Germinal center (tissue), 1 donor: ENCODE data around the gene SACM1L.

Experiments
- DNase-seq: peaks from one replicate; pipeline ENCODE4 v3.0.0; 2012; ENCODE audit warnings: mixed read lengths, low spot score

Gene SACM1L, protein sequence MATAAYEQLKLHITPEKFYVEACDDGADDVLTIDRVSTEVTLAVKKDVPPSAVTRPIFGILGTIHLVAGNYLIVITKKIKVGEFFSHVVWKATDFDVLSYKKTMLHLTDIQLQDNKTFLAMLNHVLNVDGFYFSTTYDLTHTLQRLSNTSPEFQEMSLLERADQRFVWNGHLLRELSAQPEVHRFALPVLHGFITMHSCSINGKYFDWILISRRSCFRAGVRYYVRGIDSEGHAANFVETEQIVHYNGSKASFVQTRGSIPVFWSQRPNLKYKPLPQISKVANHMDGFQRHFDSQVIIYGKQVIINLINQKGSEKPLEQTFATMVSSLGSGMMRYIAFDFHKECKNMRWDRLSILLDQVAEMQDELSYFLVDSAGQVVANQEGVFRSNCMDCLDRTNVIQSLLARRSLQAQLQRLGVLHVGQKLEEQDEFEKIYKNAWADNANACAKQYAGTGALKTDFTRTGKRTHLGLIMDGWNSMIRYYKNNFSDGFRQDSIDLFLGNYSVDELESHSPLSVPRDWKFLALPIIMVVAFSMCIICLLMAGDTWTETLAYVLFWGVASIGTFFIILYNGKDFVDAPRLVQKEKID

DNA sequence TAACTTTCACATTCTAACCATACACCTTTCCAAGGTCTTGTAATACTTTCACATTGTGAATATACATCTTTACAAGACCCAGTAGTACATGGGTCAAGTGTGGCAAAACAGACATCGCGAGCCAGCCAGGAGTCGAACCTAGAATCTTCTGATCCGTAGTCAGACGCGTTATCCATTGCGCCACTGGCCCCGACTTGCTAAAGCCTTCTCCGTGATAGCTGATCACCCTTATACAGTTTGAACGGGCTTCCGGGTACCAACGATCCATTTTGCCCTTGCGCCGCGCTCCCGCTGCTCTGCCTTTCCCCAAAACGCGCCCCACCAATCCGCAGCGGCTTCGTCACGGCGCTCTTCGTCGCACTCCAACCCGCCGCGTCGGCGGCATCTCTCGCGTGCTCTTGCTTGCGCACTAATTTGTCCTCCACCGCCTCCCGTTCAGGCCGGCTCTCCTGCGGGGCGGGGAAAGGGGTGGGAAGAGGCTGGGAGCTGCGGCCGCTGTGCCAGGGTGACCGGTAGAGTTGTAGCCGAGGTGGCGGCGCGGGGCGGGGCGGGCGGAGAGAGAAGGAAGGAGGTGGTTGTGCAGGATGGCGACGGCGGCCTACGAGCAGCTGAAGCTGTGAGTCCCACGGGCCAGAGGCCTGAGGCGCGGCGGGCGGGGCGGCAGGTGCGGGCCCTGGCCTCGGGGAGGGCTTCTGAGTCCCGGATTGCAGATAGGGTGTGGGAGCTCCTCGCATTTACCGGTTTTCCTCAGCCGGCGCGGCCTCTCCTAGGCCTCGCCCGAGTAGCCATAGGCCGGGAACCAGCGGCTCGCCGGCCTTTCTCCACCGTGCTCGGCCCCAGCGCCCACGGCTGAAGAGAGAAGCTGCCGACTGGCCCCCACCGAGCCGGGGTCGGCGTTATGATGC lies at the start of gene SACM1L:
TSS of gene SACM1L (plus strand) at position 515 of the 905 bp plus-strand sequence. CDS start at position 585, 70 bp downstream.
- DNase-seq = peak; percentile 89

DNA sequence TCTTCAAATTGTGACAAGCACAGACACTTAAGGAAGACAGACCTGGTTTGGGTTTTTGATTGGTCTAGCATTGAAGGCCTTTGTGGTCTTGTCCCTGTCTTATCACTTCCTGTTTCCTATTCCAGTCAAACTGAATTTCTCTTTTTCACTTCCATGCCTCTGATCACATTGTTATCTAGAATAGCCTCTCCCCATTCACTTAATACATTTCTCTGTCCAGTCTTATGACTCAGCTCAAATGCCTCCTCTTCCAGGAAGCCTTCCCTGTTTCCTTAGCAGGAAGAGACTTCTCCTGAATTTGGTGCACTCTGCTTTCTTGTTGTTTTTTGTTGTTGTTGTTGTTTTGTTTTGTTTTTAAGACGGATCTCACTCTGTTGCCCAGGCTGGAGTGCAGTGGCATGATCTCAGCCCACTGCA lies 49.1 kb upstream of the SACM1L start:
- DNase-seq = no peak

DNA sequence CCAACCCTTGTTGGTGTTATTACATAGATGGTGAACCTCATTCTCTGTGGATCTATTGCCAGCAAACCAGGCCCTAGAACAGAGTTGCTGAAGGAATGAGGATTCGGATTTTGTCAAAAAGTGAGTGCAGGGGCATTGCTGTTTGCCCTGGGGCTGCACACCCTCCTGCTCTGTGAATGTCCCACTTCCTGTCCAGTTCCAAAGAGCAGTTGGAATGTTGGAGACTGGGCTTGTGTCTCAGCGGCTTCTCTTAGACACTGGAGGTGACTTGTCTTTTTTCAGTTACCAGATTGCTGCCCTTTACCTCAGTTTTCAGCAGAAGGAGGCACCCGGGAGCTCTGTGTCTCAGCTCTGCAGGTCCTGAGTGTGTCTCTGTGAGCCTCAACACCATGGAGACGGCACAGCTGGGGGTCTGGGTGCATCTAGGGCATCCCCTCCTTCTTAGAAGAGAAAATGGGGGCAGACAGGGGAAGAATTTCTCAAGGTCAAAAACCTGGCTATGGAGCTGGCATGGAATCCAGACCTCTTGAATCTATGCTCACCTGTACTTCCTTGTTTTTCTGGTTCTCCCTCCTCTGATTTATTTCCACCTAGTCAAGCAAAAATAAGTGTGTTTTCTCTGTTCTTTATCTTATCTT lies 48.4 kb upstream of the SACM1L start:
- no peak for DNase-seq

DNA sequence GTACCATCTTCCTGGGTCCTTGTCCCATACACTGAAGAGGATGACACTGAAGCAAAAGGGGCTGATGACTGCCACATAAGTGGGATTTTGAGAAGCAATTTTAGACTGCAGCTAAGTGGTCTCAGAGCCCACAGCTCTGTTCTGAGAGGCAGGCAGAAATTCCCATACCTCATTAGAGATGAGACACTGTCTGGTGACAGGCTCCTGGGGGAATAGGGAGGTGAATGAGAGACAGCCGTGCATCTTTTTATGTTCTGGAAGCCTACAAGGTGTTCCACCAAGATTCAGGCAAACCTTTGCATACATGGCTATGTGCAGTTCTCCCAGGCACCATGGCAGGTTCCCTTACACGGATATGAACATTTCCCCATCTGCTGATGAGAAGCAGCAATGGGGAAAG lies 47.4 kb upstream of the SACM1L start:
- no peak for DNase-seq

DNA sequence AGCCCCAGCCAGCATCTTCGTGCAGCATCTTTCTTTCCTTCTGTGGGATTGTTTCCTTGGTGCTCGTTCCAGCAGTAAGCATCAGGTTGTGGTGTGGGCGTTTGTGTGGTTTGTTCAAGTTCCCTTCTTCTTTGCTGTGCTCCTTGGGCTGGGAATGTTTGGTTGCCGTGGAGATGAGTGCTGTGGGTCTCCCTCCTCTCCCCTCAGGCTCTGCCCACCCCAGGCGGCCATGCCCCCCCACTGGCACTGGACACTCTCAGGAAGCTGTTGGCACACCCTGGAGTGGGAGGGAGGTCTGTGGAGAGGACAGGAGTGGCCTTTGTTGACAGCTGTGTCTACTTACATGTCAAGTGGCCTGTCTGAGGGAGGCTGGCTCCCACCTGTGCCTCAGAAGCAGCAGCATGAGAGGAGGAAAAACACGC lies 46.5 kb upstream of the SACM1L start:
- no peak for DNase-seq

DNA sequence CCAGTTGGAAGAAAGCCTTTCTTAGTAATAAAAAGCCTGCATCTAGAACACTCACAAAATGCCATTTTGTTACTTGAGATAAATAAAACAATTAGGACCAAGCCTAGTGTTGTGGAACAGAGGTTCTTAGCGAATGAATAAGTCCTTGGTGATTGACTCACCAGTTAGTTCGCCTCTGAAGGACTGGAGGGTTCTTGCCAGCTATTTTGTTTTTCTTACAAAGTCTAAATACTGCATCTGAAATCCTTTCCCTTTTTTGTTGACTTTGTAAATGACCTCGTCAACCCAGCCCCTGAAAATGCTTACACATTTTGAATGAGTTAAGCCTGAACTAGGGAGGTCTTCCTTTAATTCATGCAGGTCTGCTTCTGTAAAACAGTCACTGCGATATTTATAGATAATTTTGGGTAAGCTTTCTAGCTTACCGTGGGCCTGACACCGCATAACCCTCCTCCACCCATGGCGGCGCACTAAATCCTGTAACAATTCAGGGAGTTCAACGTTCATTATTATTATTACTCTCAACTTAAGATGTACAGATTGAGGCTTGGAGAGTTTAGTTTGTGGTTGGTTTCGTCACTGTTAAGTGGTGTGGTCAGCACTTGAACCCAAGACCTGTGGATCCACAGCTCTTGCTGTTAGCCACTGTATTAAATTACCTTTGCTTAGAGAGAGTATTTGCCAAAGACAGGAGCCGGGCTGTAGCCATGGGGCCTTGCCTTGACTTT lies 45.0 kb upstream of the SACM1L start:
- no peak for DNase-seq

DNA sequence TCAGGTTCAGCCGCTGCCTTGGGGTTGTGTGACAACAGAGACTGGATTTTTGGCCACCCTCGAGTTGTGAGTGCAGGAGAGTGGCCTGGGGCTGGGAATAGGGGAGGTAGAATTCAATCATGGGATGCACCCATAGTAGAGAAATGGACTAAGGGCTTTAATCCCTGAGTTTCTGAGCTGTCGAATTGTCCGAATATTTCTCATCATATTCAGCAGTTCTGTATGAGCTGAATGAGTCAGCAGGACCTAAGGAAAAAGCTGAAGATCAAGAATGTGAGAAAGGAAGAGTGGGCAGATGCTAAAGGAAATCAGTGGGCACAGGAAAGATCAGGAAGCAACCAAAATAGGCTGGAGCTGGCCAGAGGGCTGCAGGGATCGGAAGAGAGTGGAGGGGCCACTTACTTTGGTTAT lies 44.4 kb upstream of the SACM1L start:
- no peak for DNase-seq

DNA sequence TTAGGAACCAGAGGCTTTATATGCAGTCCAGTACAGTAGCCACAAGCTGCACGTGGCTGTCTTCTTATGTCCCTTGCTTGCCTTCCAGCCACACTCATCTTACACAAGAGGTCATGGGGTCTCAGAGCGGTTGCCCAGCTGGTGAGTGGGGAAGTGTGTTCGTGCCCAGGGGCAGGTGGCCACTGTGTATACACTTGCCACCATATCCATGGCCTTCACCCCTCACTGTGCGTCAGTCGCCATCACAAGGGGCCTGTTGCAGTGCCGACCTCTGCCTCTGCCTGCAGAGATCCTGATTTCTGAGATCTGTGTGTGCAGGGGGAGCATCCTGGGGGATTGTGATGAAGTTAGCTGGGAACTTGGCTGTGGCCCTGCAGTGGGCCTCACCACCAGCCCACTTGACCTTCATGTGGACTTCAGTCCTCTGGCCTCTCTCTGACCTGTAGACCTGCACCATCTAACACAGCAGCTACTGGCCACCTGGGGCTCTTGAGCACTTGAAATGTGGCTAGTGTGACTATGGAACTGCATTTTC lies 43.1 kb upstream of the SACM1L start:
- no peak for DNase-seq

DNA sequence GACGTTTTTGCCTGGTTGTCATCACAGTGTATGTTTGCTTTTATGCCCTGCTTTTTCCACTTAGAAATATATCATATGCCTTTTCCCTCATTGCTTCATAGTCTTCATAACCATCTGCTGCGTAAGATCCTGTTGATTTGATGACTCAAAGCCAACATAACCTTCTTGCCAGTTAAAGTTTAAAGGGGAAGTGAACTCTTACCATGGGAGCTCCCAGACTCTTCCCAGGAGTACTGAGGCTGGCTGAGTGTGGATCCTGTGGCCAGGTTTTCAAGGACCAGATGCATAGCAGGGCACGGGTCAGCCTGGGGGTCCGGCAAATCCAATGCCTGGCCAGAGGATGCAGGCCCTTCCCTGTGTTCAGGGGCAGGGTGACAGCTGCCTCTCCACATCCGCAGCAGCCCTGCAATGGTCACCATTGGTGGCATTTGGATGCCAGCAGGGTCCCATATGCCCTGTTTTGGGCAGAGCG lies 42.0 kb upstream of the SACM1L start:
- no peak for DNase-seq

DNA sequence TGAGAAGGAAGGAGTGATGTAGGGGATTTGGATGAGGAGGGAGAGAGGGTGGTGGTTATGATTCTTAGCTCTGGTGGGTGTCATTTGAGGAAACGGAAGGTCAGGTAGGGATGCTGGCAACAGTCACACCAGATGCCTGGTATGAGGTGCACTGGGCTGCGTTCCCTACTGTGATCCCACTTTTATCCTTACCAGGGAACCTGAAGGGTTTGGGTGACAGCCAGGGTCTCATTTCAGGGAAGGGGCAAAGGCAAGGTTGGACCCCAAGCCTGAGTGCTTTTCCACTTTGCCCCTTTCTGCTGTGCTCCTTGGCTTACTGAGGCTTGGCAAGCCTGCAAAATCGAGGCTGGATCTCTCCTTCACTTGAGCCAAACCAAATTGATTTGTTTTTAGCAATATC lies 36.0 kb upstream of the SACM1L start:
- DNase-seq = no peak

DNA sequence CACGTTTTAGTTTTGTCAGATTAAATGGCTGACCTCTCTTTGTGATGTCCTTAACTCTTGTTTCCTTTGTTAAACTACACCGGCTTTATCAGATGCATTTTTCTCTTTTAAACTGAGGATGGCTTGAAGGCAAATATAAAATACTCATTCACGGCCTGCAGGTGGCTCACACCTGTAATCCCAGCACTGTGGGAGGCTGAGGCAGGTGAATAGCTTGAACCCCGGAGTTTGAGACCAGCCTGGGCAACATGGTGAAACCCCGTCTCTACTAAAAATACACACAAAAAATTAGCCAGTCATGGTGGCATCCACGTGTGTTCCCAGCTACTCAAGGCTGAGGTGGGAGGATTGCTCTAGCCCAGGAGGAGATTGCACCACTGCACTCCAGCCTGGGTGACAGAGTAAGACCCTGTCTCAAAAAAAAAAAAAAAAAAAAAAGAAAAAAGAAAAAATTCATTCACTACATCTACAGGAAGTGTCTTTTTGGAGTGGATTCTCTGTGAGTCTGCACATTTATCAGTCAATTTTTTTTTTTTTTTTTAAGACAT lies 34.7 kb upstream of the SACM1L start:
- no peak for DNase-seq

DNA sequence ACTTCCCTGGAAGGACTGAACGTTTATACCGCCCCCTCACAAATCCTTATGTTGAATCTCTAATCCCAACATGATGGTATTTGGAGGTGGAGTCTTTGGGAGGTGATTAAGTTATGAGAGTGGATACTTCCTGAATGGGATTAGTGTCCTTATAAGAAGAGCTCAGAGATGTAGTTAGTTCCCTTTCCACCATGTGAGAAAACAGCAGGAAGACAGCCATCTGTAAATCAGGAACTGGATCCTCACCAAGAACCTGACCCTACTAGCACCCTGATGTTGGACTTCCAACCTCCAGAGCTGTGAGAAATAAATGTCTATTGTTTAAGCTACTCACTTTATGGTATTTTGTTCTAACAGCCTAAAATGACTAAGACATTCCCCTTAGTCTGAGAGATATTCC lies 33.3 kb upstream of the SACM1L start:
- no peak for DNase-seq

DNA sequence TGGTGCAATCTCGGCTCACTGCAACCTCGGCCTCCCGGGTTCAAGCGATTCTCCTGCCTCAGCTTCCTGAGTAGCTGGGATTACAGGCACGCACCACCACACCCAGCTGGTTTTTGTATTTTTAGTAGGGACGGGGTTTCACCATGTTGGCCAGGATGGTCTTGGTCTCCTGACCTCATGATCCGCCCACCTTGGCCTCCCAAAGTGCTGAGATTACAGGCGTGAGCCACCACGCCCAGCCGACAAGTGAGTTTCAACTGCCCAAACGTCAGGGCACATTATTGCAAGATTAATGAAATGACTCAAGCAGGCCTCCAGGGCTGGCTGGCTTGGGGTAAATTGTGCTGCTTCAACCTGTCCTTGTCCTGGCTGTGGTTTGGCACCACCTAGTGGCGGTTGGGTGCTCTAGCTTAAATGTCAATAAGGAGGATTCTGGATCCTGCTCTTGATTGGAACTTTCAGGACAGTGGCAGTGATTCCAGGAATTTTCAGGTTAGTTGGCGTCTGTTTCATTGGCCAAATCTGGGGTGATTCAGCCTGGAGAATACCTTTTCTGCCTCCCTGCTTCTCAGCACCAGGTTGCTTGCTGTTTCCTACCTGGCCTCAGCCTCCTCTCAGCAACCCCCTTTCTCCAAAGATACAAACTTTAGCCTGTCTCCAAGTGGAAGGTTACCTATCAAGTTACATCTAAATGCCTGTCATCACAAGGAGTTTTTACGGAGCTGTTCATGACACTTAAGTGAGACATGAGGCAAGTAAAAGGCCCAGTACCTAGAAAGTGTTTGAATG lies 32.4 kb upstream of the SACM1L start:
- DNase-seq = peak; percentile 88

DNA sequence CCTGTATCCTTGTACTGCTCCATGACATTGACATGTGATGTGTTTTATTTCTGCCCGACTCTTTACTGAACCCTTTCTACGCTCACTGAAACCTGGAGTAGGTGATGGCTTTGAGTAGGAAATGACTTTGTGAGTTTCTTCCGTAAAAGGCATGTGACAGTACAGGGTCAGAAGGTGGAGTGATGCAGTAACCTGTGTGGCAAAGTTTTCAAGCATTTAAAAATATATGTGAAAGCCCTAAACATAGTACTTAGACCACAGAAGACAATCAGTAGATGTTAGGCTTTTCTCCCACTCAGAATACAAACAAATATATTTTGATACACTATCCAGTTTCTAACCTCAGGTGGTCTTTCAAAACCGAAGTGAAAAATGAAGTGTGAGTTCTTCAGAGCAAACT lies 31.3 kb upstream of the SACM1L start:
- DNase-seq = no peak

DNA sequence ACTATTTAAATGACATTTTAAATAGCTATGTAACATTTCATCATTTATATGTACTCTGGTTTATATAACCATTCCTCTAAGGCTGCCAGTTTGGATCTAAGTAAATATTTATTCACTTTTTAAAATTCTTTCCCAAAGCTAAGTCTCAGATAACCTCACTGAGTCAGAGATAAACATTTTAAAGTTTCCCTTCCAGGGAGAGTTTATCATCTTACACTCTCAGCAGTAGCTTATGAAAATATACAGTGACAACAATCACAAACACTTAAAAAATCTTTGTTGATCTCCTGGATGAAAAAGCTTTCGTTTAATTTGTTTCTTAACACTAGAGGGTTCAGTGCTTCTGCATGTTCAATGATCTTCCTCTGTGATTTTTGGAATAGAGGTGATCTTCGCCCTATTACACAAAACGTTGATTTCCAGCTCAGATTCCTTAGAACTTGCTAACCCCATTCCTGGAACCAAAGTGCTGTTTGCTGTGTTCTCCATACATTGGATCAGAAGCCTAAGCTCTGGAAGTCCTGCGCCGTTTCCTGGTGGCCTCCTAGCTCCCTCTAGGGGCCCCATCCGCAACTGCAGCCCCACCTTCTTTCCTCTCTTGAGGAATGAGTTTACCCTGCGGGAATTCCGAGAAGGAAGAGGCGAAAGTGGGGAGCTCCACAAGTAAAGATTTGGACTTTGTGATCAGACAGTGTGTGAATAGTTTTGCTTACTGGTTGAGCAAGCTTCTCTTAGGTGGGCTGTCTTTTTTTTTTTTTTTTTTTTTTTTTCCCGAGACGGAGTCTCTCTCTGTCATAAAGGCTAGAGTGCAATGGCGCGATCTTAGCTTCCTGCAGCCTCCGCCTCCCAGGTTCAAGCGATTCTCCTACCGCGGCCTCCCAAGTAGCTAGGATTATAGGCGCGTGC lies 29.3 kb upstream of the SACM1L start:
- DNase-seq = peak; percentile 56

DNA sequence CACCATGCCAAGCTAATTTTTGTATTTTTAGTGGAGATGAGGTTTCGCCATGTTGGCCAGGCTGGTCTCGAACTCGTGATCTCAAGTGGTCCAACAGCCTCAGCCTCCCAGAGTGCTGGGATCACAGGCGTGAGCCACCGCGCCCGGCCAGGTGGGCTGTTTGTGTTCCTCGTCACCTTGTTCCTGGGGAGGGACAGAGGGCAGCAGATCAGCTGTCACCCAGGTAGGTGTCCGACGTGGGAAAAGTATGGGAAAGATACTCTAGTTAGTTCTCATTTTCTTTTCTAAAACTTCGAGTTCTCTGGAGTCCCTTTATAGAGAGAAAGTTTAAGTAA lies 28.7 kb upstream of the SACM1L start:
- DNase-seq = no peak

DNA sequence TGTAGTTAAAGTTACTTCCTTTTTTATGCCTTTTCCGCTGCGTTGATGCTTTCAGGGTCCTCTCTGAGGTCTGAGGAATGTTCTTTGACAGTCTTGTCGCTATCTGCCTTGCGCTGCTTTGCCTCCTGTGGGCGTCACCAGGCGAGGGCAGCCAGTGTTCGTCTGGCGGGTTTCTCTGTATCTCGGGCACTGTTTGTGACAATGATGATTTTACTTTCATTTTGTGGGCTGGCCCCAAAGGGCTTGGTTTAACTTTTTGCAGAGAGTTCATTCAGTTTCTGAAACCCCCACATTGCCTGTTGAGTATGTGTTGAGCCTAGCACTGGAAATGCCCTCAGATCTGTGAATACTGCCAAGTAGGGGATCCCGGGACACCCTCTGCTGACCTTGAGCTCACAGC lies 24.6 kb upstream of the SACM1L start:
- DNase-seq = peak; percentile 54

DNA sequence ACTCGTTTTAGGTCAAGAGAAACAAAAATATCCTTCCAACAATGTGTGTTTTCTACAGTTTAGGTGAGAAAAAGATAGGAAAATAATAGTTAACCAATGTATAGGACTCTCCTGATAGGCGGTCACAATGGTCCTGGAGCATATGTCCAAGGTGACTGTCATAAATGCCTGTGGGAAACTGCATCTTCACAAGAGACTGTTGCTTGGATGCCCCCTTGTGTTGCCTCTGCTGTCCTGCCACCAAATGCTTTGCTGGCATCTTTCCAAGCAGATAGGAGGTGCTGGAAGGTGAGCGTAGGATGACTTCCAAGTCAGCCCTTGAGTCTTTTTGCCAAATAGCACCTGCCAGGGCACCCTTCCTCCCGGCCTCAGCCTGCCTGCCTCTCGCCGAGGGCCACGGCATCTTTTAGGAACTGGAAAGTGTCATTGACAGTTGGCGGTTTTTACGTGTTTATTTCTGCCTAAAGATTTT lies 24.1 kb upstream of the SACM1L start:
- DNase-seq = peak; percentile 18
